Measurements from ENCODE around the gene TMEM185B.

DNA sequence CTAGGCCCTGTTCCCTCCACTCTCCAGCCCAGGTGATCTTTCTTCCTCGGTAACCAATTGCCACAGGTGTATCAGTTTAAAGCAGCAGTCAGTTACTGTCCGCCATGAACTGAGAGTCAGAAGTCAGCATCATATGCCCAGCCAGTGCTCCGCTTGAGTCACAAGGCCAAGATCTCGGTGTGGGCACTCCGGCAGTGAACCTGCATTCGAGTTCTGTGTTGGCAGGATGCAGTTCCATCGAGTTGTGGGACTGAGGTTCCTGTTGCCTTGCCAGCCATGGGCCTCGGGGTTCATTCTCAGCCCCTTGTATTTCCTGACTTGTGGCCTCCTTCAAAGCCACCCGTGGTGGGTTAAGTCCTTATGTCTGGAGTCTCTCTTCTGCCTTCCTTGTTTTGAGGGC is 3.1 kb upstream of the TMEM185B start:
- TF ChIP-seq EP300 (IDR thresholded peaks at IDR 0.05) (no peak), POLR2A (IDR thresholded peaks at IDR 0.05) (no peak), POLR2AphosphoS5 (IDR thresholded peaks at IDR 0.05) (no peak)
- TF ChIP-seq, protein P1, sequence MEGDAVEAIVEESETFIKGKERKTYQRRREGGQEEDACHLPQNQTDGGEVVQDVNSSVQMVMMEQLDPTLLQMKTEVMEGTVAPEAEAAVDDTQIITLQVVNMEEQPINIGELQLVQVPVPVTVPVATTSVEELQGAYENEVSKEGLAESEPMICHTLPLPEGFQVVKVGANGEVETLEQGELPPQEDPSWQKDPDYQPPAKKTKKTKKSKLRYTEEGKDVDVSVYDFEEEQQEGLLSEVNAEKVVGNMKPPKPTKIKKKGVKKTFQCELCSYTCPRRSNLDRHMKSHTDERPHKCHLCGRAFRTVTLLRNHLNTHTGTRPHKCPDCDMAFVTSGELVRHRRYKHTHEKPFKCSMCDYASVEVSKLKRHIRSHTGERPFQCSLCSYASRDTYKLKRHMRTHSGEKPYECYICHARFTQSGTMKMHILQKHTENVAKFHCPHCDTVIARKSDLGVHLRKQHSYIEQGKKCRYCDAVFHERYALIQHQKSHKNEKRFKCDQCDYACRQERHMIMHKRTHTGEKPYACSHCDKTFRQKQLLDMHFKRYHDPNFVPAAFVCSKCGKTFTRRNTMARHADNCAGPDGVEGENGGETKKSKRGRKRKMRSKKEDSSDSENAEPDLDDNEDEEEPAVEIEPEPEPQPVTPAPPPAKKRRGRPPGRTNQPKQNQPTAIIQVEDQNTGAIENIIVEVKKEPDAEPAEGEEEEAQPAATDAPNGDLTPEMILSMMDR (IDR thresholded peaks at IDR 0.05) = no peak

Measured in suprapubic skin (tissue), 4 donors.